Measurements from ENCODE around the gene RSRC1. TPM values are rescaled to one million over a fixed set of nuclear protein-coding genes. Genes with fewer than 3 reads are reported as not detected.

Gene RSRC1
- total and polyA plus RNA-seq, 2 donors (not counting 1 experiment from before 2014, with no cell fraction given): 12.6 to 43.1 TPM

- Histone ChIP-seq H3K79me2 (ENCODE audit: control insufficient read depth, insufficient read depth, low read length) (no peaks in the 10 kb centered on the region), H3K9ac (ENCODE audit: insufficient read depth, low read length) (no peak overlapping the region), H3K36me3 (ENCODE audit: control insufficient read depth, insufficient read depth, low read length) (no peaks in the 10 kb centered on the region), H3K27me3 (ENCODE audit: control insufficient read depth, insufficient read depth, low read length) (peaks cover 42% of the 10 kb centered on the region), H2AFZ (ENCODE audit: low read length) (no peak overlapping the region), H3K27ac (ENCODE audit: insufficient read depth, low read length) (no peak overlapping the region), H3K4me3 (replicated peaks in 1 of 4; ENCODE audit: control extremely low read depth in 1 of 4, insufficient read depth in 1 of 4, low read depth in 3 of 4, low read length in 4 of 4) (no peak overlapping the region), H3K4me2 (ENCODE audit: extremely low read depth, insufficient read depth, low read length) (no peak overlapping the region), H3K4me1 (ENCODE audit: control insufficient read depth, extremely low read depth, insufficient read depth, low read length) (no peaks in the 10 kb centered on the region), H4K20me1 (ENCODE audit: control insufficient read depth, extremely low read depth, insufficient read depth, low read length) (no peaks in the 10 kb centered on the region), H3K9me3 (ENCODE audit: control insufficient read depth, insufficient read depth, low read depth, low read length) (no peaks in the 10 kb centered on the region)
- TF ChIP-seq EZH2 (IDR thresholded peaks at IDR 0.05; ENCODE audit: low read length, missing control alignments) (no peak), CTCF (conservative IDR thresholded peaks at IDR 0.05 in 1 of 2, IDR thresholded peaks at IDR 0.05 in 1 of 2; ENCODE audit: low read depth in 1 of 2, low read length in 2 of 2) (no peak)
- DNase-seq (ENCODE audit: low read depth in 2 of 2): no peak
These were observed 15.4 kb upstream of the RSRC1 start for GRCh38 chr3:158094235-158095110.

- no peak overlapping the region for H3K9ac ChIP-seq (ENCODE audit: insufficient read depth, low read length)
- peaks cover 44% of the 10 kb centered on the region for H3K27me3 ChIP-seq (ENCODE audit: control insufficient read depth, insufficient read depth, low read length)
- no peaks in the 10 kb centered on the region for H3K36me3 ChIP-seq (ENCODE audit: control insufficient read depth, insufficient read depth, low read length)
- no peaks in the 10 kb centered on the region for H4K20me1 ChIP-seq (ENCODE audit: control insufficient read depth, extremely low read depth, insufficient read depth, low read length)
- no peak overlapping the region for H3K4me3 ChIP-seq (replicated peaks in 1 of 4; ENCODE audit: control extremely low read depth in 1 of 4, insufficient read depth in 1 of 4, low read depth in 3 of 4, low read length in 4 of 4)
- no peak overlapping the region for H3K4me2 ChIP-seq (ENCODE audit: extremely low read depth, insufficient read depth, low read length)
- no peaks in the 10 kb centered on the region for H3K79me2 ChIP-seq (ENCODE audit: control insufficient read depth, insufficient read depth, low read length)
- H3K27ac ChIP-seq (ENCODE audit: insufficient read depth, low read length): no peak overlapping the region
- no peaks in the 10 kb centered on the region for H3K9me3 ChIP-seq (ENCODE audit: control insufficient read depth, insufficient read depth, low read depth, low read length)
- no peak for DNase-seq (ENCODE audit: low read depth in 2 of 2)
- no peak overlapping the region for H2AFZ ChIP-seq (ENCODE audit: low read length)
- no peaks in the 10 kb centered on the region for H3K4me1 ChIP-seq (ENCODE audit: control insufficient read depth, extremely low read depth, insufficient read depth, low read length)
- peak; percentile 87 for TF ChIP-seq EZH2 (IDR thresholded peaks at IDR 0.05; ENCODE audit: low read length, missing control alignments)
- TF ChIP-seq CTCF (conservative IDR thresholded peaks at IDR 0.05 in 1 of 2, IDR thresholded peaks at IDR 0.05 in 1 of 2; ENCODE audit: low read depth in 1 of 2, low read length in 2 of 2): no peak
These were observed 14.6 kb upstream of the RSRC1 start for GRCh38 chr3:158095111-158095813.
